HG03097 (cell line): ENCODE data around the gene GMDS.

Experiments used
- ATAC-seq: cut with Tn5 transposase; IDR thresholded peaks from one replicate; pipeline ENCODE4 v1.9.1; 2021; ENCODE audit not compliant: unreplicated experiment, low FRiP score

GMDS gene

DNA sequence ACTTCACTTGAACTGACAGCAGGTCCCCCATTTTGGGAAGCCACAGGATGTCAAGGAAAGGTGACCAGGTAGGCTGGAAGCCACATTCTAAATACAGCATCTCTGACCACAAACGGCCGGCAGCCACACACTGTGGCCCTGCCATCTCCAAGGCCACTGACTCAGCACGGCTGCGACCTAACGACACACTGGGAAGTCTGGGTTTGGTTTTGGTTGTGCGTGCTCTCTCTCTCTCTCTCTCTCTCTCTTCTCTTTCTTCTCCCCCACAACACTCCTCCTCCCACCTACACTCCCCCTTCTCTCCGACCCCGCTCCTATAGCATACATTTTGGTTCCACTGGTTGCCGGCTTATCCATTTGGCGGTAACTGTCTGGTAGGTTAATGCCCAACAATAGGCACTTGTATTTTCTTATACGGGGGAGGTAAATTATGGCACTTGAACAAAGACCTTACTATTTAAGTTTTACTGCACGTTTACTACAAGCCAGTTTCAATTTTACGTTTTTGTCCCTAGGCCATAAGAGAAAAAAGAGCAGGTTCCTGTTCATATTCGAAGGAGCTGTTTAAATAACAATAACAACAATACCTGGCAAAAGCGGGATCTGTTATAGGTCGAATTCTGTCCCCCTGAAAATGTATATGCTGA lies 103.6 kb downstream of the GMDS start:
- no peak for ATAC-seq

DNA sequence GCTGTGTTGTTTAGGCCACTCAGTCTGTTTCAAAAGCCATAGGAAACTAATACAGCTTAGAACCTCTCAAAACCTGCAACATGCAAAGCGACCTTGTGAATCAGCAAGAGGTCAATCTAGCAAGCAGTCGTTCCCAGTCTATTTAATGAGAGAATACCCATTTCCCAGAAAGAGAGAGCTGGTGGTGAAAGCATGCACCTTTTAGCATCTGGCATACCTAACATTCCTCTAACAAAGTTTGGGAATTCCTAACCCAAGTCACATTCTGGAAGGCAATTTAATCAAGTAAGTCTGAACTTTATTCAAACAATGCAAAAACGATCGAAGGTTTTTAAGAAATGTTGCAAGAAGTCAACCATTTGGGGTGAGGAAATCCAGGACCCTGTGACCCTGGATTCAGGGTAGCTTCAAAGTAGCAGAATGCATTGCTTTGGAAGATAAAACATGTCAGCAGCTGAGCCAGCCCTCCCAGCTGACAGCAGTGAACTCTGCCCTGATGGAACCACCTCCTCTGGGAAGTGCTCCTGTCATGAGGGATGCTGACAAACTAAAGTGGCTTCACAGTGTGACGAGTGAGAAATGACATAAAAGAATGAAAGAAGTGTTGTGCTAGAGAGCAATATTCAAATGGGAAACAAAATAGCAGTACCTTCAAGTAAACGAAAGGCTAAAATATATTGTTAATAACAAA lies 104.8 kb downstream of the GMDS start:
- no peak for ATAC-seq

- ATAC-seq = no peak
Observed at GRCh38 chr6:2135401-2135800, 110.0 kb downstream of the GMDS start.

GRCh38 chr6:2134554-2134953 lies 110.9 kb downstream of the GMDS start:
- ATAC-seq = no peak

DNA sequence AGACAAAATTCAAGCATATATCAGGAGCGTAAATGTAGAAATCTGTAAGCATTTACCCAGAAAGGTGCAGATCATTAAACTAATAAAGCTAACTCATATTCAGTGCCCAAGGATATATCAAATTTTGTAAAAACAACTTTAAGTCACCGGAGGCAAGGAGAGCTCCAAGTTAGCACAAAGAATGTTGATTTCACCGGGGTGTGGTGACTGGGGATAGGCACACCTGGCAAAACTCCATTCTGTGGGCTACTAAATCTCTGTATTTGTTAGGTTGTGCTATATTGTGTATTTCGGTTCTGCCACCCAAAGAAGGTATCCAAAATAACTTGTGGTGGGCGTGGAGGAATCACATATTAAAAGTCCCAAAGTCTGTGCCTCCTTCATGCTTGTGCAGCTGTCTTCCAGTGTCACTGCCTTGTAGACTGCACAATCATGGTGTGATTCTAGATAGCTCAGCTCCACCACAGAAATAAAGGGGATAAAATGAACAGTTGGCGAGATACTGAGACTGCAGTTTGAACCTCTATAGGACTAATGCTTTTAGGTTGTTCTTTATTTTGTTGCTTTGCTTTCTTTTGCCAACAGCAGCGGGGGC lies 111.6 kb downstream of the GMDS start:
- no peak for ATAC-seq

DNA sequence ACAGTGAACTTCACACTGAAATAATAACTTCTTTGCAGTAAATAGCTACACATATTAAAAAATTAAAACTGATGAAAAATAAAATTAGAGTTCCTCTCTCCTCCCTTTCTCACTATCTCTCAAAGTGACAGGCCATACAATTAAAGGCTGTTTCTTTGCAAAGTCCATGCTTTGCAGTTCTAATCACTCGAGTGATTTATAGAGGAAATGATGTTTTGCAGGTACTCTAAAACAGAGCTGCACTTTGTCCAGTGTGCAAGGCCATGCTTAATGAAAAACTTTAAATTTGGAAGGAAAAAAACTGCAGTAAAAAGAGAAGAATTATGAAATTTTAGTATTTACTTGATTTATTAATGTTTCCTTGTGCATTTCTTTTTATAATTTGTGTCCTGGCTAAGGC lies 112.5 kb downstream of the GMDS start:
- no peak for ATAC-seq

DNA sequence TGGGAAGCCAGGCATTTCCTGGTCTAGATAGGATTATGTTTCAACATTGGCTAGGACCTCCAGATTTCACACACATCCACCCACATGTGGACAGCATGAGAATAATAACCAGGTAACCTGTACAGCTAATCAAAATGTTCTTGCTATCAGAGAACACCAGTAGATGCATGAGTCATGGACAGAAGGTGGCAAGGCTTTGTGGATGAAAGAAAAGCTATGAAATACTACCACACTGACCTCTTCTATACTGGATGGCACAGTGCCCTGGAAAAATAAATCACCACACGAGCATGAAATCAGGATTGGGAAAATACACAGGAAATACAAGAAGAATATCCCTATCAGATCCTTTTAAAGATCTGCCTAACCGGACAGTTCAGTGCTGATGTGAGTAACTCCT lies 113.0 kb downstream of the GMDS start:
- no peak for ATAC-seq

DNA sequence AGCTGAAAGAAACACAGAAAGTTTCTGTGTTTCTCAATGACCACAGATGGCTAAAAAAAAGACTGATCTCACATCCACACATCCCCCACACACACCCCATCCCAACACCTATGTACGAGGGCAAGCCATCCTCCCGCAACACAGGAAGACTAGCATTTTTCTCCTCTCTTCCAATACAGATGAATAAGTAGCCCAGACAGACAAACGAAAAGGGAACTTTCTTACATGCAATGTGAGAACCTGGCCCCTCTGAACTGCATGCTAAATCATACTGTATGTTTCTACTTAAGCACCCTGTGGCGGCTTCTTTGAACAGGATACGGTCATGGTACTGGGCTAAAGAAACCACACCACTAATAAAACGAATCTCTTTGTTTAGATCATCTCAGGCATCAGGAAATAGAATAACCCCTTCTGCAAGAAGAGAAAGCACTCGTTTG lies 116.2 kb downstream of the GMDS start:
- peak; percentile 71 for ATAC-seq

DNA sequence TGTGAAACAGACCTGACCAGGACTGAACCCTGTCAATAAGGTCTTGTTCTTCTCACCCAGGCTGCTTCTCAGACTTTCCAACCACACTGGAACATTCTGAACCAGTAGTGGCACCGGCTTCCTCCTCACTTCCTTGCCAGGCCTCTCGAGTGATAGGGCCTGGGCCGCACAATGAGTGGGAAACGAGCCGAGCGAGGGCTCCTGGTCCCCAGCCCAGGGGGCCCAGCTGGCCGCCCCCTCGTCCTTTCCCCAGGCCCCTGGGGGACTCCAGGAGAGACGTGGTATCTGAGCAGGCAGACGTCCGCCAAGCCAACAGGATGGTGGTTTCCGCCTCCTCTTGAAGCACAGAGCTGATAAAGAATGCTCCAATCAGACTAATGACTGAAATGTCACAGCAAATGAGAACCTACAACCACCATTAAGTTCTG lies 117.9 kb downstream of the GMDS start:
- ATAC-seq = no peak

GRCh38 chr6:2126351-2126750 lies 119.1 kb downstream of the GMDS start:
- ATAC-seq = no peak

GRCh38 chr6:2125158-2125557 lies 120.2 kb downstream of the GMDS start:
- ATAC-seq = no peak

DNA sequence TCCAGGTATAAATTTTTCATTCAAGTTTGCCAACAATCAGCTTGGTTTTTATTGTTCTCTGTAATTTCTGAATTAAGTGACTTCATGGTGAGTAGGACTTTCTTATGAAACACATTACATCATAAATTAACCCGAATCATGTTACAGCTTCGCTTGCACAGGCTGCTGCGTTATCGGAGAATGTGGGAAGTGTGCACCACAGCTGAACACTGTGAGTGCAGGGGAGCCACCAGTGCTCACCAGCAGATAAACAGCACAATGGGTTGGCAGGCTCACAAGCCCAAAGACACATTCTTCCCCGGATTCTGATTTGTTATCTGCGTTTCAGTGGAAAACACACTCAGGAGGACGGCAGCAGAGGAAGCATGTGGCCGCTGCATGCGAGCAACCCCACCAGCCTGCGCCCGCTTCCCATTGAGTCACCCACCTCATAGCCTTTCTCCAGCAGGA lies 121.1 kb downstream of the GMDS start:
- ATAC-seq = no peak

DNA sequence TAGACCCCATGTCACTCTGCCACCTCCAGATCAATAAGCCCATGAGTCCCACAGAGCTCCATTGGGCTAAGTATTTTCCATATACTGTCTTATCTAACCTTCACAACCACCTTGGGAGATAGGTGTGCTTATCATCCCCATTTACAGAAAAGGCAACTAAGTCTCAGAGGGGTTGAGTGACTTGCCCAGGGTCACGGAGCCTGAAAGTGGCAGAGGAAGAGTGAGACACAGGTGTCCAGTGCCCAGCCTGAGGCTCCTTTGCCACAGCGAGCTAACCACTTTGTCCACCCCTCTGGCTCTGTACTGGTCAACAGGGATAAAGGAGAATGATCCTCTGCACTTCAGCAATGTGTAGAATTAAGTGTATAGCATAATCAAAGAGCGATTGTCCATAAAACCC lies 124.5 kb downstream of the GMDS start:
- no peak for ATAC-seq

DNA sequence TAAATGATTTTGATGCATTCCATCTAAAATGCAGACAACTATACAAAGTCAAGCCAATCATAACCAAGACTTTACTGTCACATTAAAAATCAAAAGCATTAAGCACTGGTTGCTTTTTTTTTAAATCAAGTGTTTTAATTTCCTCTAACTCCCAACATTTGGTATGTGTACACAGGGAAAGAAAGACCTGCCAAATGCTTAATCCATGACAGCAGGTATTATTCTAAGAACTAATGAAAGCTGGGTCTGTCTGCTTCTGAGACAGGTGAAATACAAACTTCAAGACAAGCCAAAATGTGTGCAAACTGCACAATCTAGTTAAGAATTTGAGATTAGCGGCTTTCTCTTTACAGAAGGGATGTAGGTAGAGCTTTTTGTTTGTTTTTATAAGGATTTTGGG lies 126.1 kb downstream of the GMDS start:
- no peak for ATAC-seq

DNA sequence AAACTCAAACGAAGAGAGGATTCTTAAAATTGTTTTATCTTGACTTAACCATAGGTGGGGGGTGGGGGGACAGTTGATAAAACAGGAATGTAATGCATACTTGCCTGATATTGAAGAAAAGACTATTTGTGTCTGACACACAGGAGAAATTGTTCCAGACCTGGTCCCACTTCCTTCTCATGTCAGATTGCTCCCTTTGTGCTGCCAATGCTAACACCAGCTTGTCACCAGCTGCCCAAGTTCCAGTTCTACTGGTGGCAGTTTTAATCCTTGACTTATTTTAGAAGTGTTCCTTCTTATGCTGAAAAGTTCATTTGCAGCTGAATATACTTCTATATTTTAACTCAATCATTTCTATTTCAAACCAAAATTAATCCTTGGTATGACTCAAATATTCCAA lies 127.3 kb downstream of the GMDS start:
- no peak for ATAC-seq

DNA sequence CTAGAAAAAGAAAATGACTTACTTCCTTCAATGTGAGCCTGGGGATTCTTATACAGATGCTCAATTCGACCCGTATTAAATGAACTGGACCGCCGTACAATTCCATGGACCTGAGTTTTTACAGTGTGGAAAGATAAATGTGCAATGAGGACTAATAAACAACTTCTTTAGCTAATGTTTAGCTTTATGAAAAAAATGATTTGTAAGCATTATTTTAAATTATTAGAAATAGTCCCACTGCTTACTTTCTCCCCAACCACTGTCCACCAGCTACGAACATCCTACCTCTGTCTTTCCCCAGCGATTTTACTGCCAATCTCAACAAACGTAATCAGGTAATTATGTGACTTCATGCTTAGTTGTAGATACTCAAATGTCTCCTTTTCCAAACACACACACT lies 128.0 kb downstream of the GMDS start:
- no peak for ATAC-seq

DNA sequence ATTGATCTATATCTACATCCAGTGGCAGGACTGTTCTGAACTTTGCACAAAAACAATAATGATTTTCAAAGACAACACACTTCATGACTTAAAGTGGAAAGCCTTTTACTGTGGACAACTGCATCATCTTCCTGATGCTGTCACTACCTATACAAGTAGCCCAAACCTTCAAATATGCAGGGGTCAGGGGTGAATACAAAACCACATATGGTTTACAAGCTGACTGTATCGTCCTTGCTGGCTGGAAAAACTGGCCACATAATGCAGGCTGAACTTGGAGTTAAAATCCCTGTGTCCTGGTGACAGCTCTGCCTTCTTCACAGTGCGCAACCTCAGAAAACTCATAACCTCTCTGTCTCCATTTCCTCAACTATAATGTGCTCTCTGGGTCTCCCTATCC lies 128.9 kb downstream of the GMDS start:
- no peak for ATAC-seq

DNA sequence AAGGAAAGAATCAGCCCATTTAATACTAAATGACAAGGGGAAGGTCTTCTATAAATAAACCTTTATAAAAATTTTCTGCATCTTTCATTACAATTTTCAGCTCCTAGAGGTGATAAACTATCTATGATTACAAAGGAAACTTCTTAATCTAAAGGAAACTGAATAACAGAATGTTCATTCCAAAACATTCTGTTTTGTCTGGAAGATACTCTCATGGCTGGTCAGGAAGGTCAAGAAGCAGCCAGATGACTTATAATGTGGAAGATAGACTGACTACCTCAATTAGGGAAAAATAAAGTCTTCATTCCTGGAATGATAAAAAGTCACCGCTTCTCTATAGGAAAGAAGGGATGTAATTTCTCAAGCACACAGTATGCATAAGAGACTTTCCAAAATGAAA lies 131.3 kb downstream of the GMDS start:
- ATAC-seq = no peak

DNA sequence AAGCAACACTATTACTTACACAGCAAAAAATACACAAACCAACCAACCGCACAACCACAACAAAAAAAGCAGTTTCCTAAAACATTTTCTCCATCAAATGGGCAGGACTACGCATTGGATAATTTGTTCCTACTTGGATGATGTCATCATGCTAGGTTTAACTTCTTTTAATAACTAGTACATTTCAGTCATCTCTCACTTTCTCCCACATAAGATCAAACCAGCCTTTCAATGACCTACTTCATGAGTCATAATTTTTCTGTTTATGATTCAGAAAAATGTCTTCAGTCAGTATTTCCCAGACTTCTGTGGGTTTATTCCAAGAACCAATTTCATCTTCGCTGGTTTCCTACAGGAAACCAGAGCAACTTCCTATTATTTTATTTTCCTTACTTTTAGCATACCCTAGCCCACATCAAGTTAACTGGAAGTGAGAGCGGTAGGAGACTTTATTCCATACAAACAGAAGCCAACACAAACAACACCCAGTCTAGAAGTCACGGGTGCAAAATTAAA lies 134.2 kb downstream of the GMDS start:
- no peak for ATAC-seq

DNA sequence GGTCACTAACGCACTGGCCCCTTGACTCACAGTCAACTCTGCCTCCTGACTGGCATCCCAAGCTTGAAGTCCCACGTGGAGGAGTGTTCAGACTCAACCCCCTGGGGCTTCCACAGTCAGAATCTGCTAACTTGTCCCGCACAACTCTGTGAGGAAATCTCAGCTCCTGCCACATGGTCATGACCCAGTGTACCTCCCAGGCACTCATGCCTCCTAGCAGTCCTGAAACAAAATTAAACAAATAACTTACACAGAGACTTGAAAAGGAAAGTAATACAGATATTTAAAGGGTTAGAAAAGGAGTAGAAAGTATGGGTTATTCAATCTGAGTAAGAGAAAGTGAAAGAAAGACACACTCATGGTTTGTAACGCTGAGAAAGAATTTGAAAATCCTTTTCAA lies 134.9 kb downstream of the GMDS start:
- no peak for ATAC-seq

DNA sequence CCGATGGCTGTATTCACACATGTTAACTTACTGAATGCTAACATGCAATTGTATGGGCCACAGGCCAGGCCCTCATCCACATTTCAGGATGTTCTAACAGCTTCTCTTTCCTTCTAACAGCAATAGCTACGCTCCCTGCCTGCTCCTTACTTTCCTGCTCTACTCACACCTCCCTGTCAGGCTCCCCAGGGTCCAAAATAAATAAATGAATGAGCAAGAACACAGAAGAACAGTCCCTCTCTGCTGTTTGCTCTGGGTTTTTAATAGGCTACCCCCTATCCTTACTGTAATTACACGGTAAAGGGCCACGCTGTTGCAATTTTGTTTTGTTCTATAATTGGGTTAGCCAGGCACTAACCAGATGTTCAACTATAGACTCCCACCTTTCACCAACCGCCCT lies 135.6 kb downstream of the GMDS start:
- no peak for ATAC-seq
